Suppressor macrophage treated with lipopolysaccharide for 1 hour (primary cell): ENCODE measurements around the gene DSE.

Experiments used
- DNase-seq, 3 donors: peaks; one replicate each; pipeline ENCODE4 v3.0.0-alpha.2; 2020 to 2022

DSE gene

DNA sequence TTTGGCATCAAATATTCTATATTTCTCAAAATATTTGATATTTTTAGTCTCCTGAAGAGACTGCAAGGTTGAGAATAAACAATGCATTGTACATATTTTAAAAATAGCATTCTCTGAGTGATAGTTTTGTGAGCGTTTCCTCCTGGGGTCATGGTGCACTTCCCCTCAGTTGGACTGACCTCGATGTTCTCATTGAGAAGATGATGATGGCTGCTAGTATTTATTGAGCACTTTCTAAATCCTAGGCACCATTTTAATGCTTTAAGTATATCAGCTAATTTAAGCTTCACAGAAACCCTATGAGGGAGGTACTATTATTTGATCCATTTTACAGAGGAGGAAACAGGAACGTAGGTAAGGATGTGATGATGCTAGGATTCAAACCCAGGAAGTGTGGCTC is 18.2 kb downstream of the DSE start:
- no peak for DNase-seq

DNA sequence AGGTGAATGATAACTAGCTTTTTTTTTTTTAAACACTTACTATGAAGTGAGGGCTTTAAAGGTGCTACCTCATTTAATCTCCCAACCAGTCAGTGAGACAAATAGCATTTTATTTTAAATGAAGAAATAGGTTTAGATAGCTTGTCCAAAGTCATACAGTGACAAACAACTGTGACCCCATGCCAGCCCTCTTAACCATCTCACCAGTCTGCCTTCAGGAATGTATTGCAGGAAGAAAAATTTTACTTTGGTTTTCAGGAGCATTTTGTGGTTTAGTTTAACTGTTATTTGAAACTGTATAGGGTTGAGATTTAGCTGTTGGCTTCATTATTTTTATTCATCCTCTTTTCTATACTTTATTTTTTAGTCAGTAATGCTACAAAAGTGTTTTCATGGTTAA is 18.6 kb downstream of the DSE start:
- no peak for DNase-seq

DNA sequence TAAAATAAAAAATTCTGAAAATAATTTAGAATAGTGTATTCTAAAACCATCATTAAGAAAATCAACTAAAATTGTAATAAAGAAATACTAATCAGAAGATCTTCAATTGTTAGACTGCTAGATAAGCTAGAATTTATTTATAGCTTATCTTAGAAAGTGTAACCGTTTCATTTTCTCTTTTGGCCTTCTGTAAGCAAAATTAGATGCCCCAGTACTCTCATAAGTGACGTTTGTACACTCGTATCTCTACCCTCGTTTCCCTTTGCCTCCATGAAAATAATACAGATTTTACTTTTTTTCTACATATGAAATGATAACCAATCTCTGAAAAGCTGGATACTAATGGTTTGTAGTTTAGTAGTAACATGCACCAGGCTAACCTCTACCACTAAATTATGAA is 19.8 kb downstream of the DSE start:
- DNase-seq, result peak in 1 of 3 donors; percentile 41

DNA sequence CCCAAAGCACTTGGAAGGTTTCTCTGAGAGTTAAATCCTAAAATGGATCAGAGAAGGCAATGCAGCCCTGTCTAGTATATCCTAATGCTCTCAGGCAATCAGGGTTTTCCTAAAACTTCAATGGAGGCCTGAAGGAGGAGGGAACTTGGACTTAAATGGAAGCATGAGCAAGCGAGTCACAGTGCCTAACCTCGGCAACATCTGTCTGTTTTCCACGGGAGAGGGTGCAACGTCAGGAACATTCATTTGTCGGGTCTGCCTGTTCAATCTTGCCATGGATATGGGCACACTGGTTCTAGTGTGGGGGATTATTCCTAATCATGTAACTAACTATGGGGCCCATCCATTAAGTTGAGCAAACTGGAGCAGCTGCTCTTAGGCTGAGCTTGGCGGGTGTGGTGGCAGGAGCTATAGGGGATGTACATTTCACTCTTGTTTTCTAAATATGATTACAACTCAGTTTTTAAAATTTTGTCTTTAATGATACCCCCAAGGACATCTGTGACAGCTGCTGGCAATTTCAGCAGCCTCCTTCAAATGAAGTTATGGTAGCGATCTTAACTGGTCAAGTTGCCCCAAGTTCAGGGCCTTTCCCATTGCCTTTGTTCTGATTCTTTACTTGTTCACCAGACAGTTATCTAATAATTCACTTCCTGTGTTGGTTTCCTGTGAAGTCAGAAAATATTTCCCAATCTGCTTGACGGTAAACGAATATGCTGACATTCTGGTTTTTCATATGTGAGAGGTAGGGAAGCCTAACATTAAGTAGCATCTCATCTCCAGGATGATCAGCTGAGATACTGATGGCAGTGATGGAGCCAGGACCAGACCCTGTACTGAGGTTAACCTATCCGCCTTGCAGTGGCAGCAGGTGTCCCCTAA is 21.6 kb downstream of the DSE start:
- peak; percentile 67 to 91 (median 86) for DNase-seq

DNA sequence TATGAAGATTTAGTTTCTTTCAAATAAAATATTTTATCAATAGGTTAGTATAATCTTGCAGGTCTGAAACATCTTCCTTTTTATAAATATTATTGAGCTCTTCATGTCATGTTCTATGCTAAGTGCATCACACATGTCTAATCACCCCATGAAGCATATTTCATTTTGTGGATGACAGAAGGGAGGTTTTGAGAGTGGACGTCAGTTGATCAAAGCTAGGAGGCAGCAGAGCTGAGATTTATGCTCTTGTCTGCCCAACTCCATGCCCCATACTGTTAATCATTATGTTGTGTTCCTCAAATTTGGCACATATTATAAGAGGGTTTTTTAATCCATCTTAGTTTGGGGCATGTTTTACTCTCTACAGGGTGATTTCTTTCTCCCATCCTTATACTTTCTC is 22.7 kb downstream of the DSE start:
- peak; percentile 28 to 48 (median 47) for DNase-seq

DNA sequence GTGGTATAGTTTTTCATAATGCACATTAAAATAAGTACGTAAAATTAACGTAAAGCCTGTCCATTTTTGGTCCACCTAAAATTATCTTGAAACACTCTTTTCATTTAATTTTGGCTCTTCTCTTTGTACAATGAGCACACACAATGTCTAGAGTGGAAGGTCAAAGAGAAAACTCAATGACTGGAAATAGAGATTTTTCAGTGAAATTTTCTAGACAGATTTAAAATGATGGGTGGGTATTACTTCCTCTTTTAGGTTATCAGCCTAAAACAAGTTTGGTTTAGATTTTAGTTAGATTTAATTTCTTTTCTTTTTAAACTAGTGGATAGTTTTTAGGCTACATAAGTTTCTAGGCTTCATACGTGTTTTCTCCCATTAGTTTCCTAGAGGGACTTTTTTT is 24.9 kb downstream of the DSE start:
- DNase-seq, result no peak

DNA sequence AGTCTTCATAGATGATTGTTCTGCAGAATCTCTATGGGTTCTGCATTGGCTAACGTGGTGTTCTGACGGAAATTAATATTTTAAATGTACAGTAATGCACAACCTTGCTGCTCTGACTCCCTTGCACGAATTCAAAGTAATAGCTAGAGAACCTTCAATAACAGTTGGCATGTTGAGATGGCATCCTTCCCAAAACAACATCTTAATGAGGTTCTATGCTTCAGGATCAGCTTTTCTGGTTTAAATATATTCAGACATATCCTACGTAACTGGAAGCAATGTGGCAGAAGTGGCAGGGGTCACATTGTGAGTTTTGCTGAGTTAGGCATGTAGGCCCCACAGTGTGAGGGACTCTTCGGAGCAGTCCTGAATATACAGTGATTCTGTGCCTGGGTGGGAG is 25.7 kb downstream of the DSE start:
- no peak for DNase-seq

DNA sequence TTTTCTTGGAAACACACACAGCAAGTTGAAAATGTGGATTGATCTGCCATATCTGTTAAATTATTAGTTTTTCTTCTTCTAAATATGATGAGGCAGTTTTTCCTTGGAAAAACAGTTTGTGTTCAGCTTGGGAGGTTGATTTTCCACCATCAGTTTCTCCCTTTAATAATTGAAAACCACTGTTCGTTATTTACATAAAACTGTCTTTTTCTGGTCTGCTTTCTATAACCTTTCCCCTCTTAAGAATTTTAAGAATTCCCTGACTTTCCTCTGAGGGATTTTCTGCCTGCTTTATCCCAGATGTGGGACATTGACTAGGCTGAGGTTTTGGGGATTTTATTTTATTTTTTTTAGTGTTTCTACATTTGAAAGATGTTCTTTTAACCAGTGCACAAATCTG is 27.2 kb downstream of the DSE start:
- no peak for DNase-seq

DNA sequence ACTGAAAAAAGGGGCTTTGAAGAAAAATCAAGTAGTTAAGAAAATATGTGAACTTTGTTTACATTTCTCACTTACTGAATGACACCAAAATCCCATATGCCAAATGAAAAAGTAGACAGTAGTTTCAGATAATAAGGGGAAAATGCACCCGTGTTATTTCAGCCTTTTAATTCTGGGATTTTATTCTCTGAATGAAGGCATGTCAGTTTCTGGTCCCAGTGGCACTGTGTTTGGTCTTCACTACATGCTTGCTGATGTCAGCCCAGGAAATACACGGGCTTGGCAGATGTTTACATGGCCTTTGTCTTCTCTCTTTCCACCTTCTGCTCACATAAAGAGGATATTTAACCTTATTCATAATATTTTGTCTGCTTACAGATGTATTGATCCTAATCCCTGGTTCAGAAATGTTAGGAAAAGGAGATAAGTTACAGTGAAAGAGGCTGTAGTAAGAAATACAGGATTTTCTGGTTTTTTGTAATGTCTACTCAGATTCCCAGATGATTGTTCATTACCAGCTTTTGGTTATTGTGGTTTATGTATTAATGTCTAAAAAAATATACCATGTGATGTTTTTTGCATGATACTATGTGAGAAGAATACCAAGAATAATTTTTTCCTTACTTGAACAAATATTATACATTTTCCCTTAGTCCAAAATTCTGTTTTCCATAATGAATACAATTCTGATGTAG is 27.7 kb downstream of the DSE start:
- DNase-seq, result no peak

DNA sequence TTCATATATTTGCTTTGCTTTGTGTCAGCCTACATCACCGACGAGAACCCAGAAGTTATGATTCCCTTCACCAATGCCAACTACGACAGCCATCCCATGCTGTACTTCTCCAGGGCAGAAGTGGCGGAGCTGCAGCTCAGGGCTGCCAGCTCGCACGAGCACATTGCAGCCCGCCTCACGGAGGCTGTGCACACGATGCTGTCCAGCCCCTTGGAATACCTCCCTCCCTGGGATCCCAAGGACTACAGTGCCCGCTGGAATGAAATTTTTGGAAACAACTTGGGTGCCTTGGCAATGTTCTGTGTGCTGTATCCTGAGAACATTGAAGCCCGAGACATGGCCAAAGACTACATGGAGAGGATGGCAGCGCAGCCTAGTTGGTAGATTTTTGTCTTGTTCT is 28.5 kb downstream of the DSE start:
- DNase-seq, result no peak

DNA sequence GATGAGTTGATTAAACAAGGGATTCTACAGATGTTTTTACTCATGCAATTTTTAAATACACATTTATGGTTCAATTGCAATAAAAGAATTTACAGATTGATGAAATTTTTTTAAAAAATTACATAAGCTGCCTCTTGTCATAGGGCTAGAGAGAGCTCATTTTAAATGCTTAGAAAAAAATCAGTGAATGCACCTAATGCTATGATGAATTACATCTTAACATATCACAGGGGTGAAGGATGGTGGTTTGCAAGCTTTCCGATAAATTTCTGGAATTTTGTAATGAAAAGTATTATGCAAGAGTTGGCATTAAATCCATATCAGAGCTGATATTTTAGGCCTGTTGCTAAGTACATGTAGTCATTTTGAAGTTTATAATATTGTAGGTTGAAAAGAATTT is 29.6 kb downstream of the DSE start:
- peak in 1 of 3 donors; percentile 27 for DNase-seq

DNA sequence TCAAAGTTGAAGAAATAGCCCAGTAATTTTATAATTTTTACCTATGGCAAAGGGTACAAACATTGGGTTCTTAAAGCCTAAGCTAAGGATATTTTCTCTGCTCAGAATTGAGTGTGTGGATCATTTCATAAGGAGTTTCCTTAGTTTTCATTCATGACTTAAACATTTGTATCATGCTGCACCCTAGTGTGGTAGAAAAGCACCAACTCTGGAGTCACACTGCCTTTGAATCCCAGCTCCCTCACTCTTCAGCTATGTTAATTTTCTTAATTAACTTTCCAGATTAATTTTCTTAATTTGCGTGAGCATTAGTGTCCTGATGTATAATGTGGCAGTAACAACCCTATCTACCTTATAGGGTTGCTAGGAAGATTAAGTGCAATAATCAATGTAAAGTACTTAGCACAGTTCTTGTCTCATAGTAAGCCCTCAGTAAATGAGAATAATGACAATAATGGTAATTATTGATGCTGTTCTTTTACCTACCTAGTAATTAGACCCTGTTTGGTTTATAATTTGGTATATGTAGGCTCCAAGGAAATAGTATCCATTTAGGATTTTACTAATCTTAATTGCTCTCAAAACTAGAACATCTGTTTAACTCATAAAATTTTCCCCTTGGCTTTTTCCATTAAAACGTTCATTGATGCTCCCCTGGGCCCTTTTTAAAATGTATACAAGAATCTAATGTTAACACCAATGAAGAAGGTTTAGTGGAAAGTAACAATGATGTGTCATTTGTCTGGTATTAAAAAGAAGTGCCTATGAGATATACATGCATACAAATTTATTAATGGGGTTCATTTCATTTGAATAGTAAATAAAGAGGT is 31.6 kb downstream of the DSE start:
- DNase-seq, result peak in 1 of 3 donors; percentile 22

DNA sequence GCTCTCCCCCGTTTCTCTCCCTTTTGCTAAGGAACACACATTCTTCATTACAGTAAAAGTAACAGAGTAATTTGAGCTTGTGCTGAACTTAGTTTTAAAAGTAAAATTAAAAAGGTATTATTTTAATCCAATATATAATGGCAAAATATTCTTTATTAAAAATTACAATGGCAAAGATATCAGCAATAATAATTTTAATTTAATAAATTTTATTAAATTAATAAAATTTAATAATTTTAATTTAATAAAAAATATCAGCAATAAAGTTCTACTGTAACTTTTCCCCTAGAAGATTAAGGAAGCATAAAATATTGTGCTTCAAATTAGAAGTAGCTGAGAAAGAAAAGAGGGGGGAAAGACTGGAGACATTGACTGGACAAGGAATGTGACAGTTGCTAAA is 32.5 kb downstream of the DSE start:
- DNase-seq, result no peak

DNA sequence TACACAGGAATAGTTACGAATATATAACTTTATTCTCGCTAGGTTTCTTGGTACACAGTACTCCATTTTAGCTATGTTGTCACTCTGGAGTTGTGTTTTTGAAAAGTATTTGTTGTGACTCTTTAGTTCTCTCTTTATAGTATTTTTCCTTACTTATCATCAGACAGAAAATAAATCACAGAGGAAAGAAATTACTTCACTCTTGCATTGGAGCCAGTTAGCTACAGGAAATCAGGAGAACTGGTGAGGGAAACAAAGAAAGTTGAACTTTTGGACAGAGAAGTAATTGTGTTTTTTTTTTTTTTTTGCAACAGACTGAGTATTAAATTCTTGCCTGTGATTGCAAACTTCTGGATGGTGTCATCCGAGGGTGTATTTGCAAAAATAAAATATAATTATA is 33.9 kb downstream of the DSE start:
- DNase-seq, result no peak

DNA sequence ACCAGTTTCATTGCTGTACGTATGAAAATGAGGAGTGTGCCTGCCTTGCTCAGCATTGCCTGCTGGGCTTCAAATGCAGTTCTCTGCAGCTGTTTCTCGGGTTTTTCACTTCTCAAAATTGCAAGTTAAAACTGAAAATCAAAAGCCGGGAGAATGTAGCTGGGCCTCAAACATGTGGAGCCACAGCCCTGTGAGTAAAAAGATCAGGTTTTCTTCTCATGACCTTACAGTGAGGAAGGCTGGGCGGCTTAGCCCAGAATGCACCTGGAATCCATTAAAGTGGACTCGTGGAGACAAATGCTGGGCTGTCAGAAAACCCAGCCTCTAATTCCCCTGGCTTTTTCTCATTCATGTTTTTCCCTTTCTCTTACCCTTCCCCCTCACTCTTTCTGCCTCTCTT is 34.4 kb downstream of the DSE start:
- peak; percentile 28 to 41 (median 38) for DNase-seq

DNA sequence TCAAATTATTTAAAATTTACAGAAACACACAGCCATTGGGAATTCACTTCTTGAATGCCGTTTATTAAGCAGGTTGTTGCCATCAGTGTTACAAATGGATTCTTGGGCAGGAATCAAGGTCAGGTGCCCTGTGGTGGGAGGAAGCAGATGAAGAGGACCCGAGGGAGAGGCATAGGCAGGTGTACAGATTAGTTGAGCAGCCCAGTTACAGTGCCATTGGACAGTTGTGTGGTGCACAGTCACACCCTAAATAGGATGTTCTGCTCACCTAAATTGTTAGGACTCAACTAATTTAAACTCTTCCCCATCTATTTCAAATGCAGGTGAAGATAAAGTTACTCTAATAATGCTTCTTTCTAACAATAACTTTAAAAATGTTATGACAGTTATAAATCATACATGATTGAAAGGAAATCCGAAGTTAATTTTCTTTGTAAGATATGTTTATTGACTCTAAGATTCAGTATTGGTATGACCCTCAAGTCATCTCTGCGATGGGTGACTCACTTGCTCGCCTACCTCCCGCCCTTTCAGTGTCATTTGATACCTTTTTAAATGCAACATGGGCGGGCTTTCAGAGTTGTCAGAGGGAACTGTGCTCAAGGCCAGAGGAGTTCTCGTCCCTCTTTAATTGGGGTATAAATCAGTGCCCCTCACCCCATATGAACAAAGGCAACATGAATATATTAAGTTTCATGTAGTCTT is 35.1 kb downstream of the DSE start:
- DNase-seq, result no peak

DNA sequence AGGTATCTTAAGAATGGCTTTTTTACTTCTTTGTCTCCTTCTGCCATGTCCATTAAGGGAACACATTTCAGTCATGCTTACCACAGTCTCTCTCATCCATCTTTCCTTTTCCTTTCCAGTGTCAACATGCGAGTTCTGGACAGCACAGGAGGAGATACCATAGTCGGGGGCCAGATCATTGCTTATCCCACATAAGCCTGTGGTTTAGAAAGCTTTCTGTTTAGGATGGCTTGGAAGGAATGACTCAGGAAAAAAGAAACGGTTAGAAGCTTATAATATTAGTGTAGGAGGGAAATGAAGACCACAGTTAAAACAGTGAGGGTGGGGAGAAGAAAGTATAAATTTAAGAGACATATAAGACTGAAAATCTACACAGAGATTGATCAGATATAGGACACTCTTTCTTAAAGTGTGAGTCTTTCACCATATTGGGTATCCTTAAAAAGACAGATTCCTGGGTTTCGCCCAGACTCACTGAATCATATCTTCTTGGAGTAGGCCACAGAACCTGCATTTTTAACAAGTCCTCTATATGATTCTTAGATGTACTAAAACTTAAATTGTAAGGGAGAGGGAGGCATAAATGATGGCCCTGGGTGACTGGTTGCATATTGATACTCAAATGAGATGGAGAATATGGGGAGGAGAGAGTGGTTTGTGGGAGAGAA is 36.1 kb downstream of the DSE start:
- DNase-seq, result no peak

DNA sequence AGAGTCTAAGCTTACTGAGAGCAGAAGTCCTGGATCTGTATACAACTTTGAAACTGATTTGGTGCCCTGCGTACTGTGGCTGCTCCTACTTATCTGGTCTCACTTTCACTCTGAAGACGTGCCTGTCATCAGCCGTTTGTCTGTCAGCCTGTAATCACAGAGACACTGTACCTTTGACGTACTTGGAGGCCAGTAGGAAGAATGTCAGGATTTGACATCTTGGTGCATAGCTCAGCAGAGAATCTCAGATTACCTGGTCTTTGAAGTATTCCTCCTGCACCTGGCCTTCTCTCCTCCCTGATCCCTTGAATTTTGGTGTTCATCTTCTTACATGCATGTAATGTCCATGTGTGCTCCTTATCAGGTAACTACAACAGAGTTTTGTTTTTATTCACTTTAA is 37.7 kb downstream of the DSE start:
- no peak for DNase-seq

DNA sequence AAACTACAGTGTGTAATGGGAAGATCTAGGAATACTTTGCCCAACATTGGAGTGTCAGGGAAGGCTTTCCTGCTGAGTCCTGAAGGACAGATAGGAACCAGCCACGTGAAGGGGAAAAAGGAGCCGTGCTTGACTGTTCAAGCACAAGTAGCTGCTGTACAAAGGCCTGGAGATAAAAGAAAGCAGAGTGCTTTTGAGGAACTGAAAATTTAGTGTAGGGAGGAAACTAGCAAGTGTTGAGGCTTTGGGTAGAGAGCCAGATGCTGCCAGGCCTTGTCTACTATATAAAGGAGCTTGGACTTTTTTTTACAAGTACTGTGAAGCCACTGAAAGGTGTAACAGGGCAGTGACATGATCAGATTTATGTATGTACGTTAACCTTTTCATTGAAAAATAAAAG is 39.0 kb downstream of the DSE start:
- DNase-seq, result peak; percentile 22 to 47 (median 41)

DNA sequence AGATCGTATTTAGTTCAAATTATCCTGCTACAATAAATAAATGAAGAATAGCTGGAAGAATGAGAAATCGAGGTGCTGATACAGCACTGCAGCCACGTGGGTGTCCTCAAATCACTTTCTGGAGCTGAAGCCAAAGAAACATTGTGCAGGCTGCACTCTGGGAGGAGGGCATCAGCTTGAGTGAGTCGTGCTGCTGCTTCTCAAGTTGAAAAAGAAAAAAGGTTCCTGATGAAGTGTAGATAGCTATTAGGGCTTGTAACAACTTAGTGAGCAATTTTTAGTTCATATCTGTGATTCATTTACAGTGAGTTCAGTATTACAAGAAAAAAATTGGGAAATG is 40.5 kb downstream of the DSE start:
- peak; percentile 22 to 43 (median 38) for DNase-seq

DNA sequence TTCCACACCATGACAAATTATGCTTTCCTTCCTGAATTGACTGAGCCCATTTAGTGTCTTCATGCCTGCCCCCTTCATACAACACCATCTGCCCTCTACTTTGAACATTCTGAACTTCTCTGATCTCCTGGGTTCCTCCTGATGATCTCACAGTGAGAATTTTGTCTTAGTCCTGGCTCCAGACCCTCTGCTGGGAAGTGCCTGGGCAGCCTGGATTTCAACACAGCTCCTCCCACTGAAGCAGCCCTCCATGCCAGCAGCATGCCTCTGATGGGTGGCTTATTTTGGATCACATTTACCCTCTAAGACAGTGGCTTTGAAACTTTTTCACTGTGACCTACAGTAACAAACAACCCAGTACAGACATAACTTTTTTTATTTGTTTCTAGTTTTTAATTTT is 41.5 kb downstream of the DSE start:
- DNase-seq, result no peak

DNA sequence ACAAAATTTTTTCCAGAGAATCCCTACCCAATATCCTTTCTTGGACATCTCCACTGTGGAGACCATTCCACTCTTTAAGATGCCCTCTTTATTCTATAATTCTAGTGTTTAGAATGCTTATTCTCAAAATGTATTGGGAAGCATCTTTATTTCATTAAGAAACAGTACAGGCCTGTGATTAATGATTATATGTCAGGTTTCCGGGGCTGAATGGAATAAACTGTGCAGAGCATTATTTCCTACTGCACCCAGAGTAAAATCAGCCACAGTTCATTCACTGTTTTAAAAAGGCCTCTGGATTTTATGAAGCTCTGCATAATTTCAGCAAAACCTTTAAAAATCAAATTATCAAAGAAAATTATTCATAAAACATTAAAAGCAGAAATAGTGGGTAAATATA is 42.6 kb downstream of the DSE start:
- no peak for DNase-seq
